ENCODE results near the gene MPND.

MPND gene, protein sequence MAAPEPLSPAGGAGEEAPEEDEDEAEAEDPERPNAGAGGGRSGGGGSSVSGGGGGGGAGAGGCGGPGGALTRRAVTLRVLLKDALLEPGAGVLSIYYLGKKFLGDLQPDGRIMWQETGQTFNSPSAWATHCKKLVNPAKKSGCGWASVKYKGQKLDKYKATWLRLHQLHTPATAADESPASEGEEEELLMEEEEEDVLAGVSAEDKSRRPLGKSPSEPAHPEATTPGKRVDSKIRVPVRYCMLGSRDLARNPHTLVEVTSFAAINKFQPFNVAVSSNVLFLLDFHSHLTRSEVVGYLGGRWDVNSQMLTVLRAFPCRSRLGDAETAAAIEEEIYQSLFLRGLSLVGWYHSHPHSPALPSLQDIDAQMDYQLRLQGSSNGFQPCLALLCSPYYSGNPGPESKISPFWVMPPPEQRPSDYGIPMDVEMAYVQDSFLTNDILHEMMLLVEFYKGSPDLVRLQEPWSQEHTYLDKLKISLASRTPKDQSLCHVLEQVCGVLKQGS

DNA sequence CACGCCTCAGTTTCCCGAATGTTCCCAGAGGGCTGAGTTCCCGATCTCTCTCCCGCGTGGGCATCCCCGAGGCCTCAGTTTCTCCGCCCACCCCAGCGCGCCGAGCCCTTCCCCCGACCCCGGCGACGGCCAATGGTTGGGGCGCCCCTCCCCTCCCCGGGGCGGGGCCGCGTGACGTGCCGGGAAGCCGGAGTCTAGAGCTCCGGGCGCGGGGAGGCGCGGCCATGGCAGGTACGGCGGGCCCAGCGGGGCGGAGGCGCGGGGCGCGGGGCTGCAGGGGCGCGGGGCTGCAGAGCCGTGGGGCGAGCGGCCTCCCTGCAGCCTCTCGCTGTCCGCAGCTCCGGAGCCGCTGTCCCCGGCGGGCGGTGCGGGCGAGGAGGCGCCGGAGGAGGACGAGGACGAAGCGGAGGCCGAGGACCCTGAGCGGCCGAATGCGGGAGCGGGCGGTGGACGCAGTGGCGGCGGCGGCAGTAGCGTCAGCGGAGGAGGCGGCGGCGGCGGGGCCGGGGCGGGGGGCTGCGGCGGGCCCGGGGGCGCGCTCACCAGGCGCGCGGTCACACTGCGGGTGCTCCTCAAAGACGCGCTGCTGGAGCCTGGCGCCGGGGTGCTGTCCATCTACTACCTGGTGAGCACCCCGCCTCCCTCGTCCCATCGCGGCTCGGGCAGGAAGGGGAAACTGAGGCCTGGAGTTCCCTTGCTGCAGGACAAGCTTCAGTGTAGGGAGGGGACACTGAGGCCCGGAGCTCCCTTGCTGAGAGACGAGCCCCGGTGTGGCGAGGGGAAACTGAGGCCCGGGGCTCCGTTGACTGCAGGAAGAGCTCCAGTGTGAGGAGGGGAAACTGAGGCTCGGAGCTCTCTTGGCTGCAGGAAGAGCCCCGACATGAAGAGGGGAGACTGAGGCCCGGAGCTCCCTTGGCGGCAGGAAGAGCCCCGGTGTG lies at the start of gene MPND:
TSS of gene MPND (plus strand) at position 193 of the 938 bp plus-strand sequence. CDS start at position 225, 32 bp downstream.
- peak; percentile 56 for DNase-seq (ENCODE audit: low read depth)

DNA sequence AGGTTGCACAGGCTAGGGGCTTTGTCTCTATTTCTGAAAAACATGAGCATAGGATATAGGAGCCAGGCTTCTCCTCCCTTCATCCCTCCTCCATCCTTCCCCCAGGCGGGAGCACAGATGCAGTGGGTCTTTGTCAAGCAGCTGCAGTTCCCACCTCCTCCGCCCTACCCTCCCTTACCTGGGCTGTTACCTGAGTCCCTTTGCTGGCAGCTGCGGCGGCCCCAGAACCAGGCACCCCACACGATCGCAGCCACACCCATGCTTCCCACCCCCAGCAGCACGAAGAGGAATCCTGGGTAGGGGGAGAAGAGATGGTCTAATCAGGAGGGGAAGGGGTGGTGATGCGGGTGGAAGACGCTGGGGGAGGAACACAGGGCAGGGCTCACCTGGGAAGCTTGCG lies 49.0 kb upstream of the MPND start:
- DNase-seq (ENCODE audit: low read depth): no peak

DNA sequence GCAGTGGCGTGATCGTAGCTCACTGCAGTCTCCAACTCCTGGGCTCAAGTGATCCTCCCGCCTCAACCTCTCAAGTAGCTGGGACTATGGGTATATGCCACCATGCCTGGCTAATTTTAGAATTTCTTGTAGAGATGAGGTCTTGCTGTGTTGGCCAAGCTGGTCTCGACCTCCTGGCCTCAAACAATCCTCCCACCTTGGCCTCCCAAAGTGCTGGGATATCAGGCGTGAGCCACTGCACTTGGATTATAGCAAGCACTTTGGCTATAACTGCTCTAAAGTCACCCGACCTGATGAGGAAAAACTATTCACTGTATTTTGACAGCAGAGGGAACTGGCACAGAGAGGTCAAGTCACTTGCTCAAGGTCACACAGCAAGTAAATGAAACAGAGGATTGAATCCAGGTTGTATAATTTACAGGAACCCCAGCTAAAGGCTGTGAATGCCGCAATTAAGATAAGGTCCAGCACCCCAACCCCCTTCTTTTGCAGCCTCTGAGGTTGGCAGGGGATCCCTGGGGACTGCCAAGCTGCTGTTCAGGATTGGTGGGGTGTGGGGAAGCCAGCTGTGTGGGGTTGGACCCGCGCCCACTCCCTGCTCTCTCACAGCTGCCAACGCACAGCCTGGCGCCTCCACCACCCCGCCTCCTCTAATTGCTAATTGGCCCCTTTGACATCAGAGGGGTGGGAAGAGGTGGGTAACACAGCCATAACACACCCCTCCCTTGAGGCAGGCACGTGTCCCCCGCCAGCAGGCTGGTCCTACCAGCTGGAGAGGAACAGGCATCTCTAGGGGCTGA lies 47.2 kb upstream of the MPND start:
- DNase-seq (ENCODE audit: low read depth): no peak

DNA sequence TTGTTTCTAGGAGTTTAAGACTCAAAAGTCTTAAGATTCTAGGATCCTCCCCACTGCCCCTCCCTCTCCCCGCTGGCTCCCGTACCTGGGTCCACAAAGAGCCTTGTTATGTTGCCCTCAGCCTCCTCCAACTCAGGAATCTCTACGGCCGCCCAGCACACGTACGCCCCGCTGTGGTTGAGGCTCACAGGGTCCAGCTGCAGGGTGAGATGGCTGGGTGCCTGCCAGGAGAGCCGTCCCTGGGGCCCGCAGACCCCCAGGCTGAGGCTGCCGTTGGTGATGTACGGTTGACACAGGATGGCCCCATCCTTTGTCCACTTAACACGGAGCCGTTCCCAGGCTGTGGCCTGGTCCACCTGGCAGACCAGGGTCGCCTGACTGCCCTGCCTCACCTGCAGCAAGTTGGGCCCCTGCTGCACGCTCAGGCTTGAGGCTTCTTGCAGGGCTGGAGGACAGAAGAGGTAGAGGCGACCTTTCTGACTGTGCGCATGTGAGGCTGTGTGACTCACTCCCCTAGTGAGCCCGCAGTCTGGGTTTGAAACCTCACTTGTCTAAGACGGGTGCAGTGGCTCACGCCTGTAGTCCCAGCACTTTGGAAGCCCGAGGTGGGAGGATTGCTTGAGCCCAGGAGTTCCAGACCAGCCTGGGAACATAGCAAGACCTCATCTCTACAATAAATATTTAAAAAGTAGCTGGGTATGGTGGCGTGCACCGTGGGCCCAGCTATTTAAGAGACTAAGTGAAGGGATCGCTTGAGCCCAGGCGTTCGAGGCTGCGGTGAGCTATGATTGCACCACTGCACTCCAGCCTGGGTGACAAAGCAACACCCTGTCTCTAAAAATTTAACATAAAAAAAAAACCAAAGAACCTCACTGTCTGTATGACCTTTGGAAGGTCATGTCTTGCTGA lies 45.2 kb upstream of the MPND start:
- DNase-seq (ENCODE audit: low read depth): no peak

DNA sequence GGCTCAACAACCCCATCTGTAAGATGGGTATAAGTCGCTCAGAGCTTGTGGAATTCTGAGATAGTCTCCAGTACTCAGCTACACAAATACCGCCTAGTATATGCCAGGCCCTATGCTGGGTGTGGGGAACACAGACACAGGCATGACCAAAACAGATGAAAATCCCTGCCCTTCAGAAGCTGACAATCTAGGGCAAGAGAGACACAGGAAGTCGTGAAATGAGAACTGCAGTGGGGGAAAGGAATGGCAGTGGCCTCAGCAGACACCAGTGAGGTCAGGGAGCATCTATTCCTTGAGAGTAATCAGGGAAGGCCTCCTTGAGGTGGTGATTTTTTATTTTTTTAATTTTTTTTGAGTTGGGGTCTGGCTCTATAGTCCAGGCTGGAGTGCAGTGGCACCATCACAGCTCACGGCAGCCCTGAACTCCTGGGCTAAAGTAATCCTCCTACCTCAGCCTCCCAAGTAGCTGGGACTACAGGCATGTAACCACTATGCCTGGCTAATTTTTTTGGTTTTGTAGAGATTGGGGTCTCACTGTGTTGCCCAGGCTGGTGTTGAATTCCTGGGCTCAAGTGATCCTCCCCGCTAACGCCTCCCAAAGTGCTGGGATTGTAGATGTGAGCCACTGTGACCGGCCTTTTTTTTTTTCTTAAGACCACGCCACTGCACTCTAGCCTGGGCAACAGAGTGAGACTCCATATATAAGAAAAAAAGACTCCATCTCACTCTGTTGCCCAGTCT lies 44.4 kb upstream of the MPND start:
- no peak for DNase-seq (ENCODE audit: low read depth)

DNA sequence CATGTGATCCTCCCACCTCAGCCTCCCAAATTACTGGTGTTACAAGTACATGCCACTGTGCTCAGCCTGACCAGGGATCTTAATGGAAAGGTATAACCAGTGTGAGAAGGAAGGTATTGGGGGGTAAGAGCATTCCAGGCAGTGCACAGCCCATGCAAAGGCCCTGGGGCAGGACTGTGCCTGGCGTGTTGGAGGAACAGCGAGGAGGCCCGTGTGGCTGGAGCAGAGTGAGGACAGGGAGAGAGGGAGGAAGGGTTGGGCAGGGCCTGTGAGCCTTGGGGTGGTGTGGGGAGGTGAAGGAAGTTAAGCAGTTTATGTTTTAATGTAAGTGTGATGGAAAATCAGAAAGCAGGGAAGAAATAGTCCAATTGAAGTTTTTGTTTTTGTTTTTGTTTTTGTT lies 42.8 kb upstream of the MPND start:
- DNase-seq (ENCODE audit: low read depth): no peak

DNA sequence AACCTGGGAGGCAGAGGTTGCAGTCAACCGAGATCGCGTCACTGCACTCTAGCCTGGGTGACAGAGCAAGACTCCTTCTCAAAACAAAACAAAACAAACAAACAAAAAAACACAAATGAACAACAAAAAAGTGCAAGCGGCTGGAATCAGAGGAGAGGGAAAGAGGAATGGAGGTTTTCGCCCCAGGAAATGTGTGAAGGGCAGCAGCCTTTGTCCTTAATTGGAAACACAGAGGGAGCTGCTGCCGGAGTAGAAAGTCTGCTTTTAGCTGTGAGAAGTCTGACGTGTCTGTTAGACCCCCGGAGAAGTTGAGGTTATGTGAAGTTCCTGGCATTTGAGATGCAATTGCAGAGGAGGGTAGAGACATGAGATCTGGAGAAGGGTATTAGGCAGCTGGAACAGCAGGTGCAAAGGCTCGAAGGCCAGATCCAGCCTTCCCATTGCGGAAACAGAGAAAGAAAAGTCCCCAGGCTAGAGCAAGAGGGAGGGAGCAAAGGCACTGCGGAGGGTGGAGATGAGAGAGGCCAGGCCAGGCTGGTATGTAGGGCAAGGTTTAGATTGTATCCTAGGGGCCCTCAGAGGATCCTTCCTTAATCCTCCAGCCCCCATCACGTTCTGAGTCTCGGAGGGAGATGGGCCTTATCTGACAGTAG lies 41.6 kb upstream of the MPND start:
- no peak for DNase-seq (ENCODE audit: low read depth)

DNA sequence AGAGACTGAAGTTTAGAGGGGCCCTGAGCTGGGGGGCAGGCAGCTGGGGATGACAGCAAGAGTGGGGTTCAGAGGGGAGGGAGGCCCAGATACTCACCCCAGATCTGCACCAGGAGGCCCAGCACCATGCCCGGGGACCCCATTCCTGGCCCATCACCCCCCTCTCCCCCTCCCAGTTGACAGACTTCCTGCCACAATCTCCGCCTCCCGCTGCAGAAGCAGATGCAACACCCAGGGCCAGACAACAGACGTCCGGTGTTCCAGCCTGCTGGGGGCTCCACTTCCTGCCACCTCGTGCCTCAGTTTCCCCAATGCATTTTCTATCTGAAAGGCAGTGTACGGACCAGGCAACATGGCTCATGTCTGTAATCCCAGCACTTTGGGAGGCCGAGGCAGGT lies 41.1 kb upstream of the MPND start, which contains the start of gene TMIGD2:
TSS of gene TMIGD2 (minus strand) at position 147 of the 398 bp plus-strand sequence. CDS start at position 143, 4 bp downstream.
- no peak for DNase-seq (ENCODE audit: low read depth)

DNA sequence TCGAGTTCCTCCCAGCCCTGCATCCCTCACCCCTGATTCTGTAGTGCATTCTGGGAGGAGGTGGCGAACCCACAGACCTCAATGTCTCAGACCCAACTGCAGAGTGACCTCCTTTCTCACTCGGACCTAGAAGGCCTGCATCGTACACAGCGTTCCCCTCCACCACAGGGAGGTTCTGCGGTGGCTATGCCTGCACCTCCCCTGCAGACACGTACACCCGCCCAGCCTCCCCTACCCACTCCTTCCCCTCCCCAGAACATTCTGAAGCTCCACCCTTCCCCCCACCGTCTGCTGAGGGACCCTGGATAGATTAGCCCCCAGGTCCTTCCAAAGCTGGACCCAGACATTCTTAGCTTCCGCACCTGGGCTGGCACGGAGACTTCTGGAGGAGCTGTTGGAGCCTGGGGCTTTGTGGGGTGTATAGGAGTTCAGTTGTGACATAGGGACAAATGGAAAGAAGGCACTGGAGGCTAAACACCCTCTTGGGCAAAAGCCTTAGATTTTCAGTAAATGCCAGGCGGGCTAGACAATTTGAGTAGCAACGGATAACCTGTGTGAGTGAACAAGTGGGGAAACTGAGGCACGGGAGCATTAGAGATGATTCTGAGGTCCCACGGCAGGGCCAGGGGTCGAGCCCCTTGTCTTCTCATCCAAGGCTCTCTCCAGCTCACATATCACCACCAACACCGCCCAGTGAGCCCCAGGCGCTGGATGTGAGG lies 39.4 kb upstream of the MPND start:
- no peak for DNase-seq (ENCODE audit: low read depth)

DNA sequence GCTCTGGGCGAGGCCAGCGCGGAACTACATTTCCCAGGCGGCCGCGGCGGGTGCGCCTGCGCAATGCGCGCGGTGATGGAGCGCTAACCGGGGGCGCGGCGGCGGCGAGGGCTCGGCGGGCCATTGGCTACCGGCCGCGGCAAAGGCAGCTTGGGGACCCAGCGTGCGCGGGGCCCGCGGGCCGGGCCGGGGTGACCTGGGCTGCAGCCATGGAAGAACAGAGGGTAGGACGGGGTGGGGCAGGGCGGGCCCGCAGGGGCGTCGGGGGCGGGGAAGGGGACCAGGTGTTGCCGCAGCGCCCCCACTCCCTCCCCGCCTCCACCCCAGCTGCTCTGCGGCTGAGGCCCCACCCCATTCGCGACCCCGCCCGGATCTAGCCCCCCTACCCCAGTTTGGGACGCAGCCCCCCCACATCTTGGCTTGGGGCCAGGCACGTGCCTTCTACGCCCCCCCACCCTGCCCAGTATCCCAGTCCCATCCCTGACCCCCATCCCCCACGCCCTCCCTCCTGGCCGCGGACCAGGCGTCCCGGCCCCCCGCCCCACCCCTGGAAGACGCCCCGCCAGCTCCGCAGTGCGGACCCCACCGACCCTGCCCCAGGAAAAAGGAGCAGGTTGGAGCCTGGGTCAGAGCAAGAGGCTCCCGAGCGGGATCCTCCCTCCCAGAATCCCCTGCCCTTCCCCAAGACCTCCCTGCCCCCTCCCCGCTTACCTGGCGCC lies 38.7 kb upstream of the MPND start, which contains the start of gene FSD1:
TSS of gene FSD1 (plus strand) at position 61 of the 719 bp plus-strand sequence. CDS start at position 210, 149 bp downstream.
- DNase-seq (ENCODE audit: low read depth): peak; percentile 12

DNA sequence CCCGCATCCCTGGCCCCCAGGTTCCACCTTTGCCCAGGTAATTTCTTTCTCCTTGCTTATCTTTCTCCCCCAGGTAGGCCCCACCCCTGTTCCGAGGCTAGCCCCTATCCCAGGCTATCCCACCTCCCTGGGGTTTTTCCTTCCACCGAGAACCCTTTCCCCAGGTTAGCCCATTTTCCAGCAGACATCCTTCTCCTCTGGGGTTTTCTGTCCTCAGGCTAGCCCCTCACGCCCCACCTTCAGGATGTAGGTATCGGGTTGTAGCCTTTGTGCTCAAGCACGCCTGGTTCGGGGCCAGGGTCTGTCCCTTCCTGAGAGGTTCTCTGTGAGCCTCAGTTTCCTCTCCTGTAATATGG lies 38.1 kb upstream of the MPND start:
- DNase-seq (ENCODE audit: low read depth): no peak

DNA sequence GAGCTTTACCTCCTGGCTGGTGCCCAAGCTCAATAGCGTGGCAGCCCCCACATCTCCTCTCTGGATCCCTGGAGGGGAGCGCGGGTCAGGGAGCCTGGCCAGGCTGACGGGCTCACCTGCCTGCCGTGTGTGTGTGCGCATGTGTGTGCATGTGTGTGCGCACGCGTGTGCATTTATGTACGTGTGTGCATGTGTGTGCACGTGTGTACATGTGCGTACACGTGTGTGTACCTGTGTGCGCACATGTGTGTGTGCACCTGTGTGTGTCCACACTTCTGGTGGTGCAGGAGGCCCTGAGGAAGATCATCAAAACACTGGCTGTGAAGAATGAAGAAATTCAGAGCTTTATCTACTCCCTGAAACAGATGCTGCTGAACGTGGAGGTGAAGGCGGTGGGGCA lies 37.7 kb upstream of the MPND start:
- DNase-seq (ENCODE audit: low read depth): no peak

DNA sequence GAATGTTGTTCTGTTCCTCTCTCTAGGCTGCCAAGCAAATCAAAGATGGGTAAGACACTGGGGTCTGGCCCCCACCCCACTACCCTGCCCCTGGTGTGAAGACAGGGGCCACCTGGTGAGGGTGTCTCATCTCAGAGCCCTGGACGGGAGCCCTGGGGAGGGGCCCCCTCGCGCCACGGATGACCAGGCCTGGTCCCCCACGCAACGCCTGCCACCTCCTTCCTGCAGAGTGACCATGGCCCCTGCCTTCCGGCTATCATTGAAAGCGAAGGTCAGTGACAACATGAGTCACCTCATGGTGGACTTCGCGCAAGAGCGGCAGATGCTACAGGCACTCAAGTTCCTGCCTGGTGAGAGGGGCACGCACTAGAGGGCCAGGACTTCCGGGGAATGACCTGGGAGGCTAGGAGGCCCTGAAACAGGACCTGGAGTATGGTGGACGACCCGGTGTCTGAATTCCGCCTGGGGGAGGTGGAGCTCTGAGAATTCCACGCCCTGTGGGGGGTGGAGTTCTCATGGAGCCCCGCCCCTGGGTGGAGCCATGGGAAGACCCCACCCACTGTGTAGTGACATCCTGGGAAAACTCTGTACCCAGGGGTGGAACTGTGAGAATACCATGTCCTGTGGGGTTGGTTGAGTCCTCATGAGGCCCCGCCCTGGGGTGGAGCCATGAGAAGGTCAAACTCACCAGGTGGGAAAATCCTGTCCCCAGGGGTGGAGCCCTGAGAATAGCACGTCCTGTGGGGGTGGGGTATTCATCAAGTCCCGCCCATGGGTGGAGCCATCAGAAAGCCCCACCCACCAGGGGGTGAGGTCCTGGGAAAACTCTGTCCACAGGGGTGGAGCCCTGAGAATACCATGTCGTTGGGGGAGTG lies 32.9 kb upstream of the MPND start:
- DNase-seq (ENCODE audit: low read depth): no peak

DNA sequence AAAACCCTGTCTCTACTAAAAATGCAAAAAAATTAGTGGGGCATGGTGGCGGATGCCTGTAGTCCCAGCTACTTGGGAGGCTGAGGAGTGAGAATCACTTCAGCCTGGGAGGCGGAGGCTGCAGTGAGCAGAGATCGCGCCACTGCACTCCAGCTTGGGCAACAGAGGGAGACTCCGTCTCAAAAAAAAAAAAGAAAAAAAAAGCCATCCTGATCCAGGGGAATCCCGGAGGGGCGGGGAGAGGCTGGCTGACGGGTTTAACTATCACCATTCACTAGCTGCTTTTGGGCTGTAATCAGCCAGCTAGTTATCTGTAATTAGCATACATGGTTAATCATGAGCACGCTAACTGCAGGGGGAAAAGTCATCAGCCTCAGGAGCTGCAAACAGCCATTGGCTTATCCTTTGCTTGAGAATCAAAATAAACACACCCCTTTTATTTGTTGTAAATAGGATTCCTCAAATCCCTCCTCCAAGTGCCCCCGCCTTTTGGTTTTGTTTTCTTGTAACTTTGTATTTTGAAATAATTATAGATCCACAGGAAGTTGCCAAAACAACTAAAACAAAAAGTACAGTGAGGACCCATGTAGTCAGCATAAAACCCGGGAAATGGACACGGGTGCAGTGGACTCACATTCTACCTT lies 29.4 kb upstream of the MPND start:
- no peak for DNase-seq (ENCODE audit: low read depth)

DNA sequence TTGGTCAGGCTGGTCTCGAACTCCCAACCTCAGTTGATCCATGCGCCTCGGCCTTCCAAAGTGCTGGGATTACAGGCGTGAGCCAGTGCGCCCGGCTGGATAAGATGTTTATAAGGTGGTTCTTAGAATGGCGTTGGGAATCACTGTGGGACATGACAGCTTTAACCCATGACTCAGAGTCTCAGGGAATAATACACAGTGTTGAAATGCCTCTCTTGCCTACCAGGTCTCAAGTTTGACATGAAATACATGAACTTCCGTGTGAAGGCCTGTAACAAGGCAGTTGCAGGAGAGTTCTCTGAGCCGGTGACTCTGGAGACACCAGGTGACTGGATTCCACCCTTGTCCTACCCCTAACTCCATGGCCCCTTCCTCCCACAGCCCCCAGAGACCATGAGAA lies 26.4 kb upstream of the MPND start:
- no peak for DNase-seq (ENCODE audit: low read depth)

DNA sequence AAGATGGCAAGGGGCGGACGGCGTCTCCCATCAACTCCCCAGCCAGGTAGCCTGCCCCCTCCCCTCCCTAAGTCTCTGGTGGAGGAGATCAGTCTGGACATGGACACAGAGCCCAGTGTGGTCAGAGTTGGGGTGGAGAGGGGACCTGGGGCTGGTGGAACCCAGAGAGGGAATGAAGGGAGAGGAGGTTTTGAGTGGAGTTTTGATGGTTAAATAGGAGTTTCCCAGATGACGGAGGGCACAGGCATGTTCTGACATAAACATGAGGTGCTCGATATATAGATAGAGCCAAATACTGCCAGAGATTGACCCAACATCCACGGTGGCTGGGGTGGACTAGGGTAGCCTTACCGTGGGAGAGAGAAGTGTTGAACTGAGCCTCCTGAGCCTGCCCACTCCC lies 24.9 kb upstream of the MPND start:
- no peak for DNase-seq (ENCODE audit: low read depth)
